SW480 (cell line): Measurements from ENCODE around the gene PSEN1.
A peak's percentile ranks its signal among the peaks of the same experiment; 100 is the strongest.
"Not testable (repeated sequence)": the region's sequence is repeated elsewhere in the genome, so short reads cannot be mapped to it uniquely, and the experiment has no call there.

ENCODE experiments used
- DNase-seq: peaks from one replicate; pipeline ENCODE4 v3.0.0-alpha.2; 2016; ENCODE audit warnings: low spot score

Gene PSEN1

GRCh38 chr14:73166399-73166798 is 30.1 kb downstream of the PSEN1 start:
- DNase-seq: no peak

DNA sequence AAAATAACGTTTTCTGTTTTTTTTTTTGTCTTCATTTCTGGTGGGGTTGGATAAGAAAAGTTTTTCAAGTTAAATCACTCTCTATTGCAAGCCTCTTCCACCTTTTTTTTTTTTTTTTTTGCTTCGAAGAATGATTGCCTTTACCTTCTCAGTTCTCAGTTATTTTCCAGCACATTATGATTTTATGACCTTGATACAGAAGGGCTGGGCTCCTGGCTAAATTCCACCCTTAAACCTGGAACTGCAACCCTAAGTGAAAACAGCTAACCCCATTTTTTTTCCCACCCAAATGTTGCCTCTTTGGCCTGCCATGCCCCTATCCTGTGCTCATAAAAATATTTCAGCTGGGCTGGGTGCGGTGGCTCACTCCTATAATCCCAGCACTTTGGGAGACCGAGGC is 31.4 kb downstream of the PSEN1 start:
- DNase-seq: no peak

- no peak for DNase-seq
These were observed 32.0 kb downstream of the PSEN1 start for GRCh38 chr14:73168274-73168673.

GRCh38 chr14:73168691-73169090 is 32.4 kb downstream of the PSEN1 start:
- DNase-seq: no peak

DNA sequence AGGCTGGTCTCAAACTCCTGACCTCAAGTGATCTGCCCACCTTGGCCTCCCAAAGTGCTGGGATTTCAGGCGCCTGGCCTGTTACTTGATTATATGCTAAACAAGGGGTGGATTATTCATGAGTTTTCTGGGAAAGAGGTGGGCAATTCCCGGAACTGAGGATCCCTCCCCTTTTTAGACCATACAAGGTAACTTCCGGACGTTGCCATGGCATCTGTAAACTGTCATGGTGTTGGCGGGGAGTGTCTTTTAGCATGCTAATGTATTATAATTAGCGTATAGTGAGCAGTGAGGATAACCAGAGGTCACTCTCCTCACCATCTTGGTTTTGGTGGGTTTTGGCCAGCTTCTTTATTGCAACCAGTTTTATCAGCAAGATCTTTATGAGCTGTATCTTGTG is 33.5 kb downstream of the PSEN1 start:
- DNase-seq: not testable (repeated sequence)

DNA sequence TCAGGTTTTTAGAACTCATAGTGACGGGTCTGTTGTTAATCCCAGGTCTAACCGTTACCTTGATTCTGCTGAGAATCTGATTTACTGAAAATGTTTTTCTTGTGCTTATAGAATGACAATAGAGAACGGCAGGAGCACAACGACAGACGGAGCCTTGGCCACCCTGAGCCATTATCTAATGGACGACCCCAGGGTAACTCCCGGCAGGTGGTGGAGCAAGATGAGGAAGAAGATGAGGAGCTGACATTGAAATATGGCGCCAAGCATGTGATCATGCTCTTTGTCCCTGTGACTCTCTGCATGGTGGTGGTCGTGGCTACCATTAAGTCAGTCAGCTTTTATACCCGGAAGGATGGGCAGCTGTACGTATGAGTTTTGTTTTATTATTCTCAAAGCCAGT is 34.4 kb downstream of the PSEN1 start:
- no peak for DNase-seq

DNA sequence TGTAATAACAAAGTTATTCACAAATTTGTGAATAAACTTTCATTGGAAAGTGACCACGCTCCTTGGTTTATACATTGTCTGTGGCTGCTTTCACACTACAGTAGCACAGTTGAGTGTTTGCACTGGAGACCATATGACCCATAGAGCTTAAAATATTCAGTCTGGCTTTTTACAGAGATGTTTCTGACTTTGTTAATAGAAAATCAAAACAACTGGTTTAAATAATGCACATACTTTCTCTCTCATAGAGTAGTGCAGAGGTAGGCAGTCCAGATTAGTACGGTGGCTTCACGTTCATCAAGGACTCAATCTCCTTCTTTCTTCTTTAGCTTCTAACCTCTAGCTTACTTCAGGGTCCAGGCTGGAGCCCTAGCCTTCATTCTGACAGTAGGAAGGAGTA is 36.2 kb downstream of the PSEN1 start:
- no peak for DNase-seq

DNA sequence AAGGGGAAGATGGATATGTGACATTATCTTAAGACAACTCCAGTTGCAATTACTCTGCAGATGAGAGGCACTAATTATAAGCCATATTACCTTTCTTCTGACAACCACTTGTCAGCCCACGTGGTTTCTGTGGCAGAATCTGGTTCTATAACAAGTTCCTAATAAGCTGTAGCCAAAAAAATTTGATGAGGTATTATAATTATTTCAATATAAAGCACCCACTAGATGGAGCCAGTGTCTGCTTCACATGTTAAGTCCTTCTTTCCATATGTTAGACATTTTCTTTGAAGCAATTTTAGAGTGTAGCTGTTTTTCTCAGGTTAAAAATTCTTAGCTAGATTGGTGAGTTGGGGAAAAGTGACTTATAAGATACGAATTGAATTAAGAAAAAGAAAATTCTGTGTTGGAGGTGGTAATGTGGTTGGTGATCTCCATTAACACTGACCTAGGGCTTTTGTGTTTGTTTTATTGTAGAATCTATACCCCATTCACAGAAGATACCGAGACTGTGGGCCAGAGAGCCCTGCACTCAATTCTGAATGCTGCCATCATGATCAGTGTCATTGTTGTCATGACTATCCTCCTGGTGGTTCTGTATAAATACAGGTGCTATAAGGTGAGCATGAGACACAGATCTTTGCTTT is 36.9 kb downstream of the PSEN1 start:
- DNase-seq: peak; percentile 59

- no peak for DNase-seq
These were observed 40.4 kb downstream of the PSEN1 start for GRCh38 chr14:73176685-73177084.

DNA sequence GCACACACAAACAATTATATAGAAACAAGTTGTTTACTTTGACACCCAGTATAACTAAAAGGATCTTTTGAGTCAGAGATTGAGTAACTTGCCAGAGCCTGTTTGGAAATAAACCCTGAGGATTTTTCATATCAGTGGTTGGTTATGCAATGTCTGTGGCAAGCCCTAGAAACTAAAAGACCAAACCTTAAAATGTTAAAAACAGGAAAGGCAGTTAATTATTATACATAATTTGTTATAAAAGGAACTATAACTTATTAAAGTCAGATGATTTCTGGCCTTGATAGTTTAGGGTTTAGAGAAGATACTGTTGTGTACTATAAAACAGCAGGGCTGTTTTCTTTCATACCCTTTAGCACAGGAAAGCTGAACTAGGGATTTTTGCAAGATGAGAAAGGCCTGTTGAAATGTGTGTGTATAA is 44.1 kb downstream of the PSEN1 start:
- DNase-seq: no peak

DNA sequence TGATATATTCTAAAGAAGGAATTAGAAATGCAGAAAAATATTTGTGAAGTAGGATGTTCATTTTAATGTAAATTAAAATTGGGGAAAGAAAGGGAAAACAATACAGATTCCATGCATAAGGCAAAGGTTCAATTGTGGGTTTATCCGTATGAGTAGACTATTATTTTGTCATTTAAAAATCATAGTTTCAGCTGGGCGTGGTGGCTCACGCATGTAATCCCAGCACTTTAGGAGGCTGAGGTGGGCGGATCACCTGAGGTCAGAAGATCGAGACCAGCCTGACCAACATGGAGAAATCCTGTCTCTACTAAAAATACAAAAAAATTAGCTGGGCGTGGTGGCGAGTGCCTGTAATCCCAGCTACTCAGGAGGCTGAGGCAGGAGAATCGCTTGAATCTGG is 44.7 kb downstream of the PSEN1 start:
- DNase-seq: not testable (repeated sequence)

GRCh38 chr14:73188501-73188911 is 52.2 kb downstream of the PSEN1 start:
- DNase-seq: no peak

DNA sequence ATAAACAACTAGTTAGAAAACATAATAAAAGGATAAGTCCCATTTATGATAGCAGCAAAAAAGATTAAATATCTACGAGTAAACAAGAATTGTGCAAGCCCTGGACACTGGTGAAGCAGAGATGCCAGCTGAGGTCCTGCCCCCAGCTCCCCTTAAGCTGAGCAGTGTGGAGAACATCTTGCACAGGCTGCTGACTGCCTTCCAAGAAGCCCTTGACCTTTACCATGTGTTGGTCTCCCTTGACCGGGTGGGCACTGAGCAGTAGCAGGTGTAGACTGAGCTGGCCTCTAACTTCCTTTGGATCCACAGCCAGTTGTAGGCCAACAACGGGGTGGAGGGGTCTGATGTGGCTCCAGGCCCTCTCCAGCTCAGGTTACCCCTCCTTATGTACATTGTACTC is 53.3 kb downstream of the PSEN1 start:
- no peak for DNase-seq

- no peak for DNase-seq
These were observed 55.1 kb downstream of the PSEN1 start for GRCh38 chr14:73191441-73191840.

DNA sequence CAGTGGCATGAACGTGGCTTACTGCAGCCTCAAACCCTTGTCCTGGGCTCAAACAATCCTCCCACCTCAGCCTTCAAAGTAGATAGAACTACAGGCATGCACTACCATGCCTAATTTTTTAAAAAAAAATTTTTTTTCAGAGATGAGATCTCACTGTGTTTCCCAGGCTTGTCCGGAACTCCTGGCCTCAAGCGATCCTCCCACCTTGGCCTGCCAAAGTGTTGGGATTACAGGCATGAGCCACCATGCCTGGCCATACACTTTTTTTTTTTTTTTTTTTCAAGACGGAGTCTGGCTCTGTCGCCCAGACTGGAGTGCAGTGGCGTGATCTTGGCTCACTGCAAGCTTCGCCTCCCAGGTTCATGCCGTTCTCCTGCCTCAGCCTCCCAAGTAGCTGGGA is 58.0 kb downstream of the PSEN1 start:
- DNase-seq: not testable (repeated sequence)

DNA sequence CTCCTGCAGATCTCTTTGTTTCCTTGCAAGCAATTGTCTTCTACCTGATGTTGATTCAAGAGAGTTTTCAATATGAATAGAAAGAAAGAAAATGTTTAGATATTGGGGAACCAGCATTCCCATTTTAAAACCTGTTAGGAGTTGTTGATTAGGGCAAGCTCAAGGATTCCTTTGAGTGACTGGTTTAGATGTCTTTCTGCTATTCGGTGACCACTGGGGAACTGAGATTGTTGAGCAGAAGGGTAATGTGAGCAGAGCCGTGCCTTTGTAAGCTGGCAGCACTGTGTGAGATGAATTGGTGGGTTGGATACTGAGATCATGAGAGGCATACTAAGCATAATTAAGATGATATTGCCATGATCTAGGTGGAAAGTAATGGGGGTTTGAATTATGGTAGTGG is 61.9 kb downstream of the PSEN1 start:
- DNase-seq: no peak

DNA sequence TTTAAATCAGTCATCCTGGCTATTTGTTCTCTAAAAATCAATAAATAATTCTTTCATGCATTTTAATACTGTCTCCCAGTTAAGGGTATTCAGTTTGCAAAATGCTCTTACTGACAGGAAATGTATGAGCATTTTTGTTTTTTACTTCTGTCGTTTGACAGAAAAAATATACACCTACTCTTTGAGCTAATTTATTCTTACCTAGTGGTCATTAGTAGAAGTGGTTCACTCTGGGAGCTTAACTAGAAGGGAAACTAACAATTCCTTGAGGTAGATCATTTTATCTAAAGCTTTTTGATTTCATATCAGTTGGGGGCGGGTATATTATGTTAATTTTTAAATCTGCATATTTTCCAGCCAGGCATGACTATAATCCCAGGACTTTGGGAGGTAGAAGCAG is 67.2 kb downstream of the PSEN1 start:
- no peak for DNase-seq

- no peak for DNase-seq
These were observed 71.3 kb downstream of the PSEN1 start for GRCh38 chr14:73207615-73208014.

GRCh38 chr14:73208390-73208789 is 72.1 kb downstream of the PSEN1 start:
- DNase-seq: no peak

DNA sequence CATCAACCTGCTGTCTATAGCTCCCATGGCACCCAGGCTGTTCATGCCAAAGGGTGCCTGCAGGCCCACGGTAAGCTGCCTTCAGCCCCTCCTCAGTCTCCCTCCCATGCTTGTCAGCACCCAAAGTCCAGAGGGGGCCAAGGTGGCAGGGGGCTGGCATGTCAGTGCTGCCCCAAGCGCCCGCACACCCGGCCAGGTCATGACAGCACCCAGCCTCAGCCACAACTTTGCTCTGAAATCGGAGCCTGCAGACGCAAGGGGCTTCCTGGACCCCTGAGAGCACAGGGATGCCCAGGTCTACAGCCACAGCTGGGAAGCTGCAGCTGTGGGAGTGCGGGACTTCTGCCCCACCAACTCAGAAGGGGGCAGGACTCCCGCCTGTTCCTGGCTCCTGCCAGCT is 72.5 kb downstream of the PSEN1 start:
- no peak for DNase-seq

DNA sequence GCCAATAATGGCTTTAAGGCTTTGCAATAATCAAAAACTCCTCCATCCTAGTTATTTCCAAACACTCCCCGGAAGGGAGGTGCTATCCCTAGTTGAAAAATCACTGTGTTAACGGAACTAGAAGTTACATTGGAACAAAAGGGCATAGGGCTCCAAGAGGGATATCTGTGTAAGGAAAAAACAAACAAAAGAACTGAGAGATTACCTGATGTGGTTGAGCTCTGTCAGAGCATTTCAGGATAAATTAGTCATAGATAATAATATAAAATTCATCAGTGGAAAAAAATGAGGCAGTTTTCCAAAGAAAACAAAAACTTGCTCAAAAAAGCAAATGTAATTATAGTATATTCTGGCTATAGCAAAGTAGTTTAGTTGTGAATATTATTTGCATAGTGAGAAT is 73.6 kb downstream of the PSEN1 start:
- no peak for DNase-seq

DNA sequence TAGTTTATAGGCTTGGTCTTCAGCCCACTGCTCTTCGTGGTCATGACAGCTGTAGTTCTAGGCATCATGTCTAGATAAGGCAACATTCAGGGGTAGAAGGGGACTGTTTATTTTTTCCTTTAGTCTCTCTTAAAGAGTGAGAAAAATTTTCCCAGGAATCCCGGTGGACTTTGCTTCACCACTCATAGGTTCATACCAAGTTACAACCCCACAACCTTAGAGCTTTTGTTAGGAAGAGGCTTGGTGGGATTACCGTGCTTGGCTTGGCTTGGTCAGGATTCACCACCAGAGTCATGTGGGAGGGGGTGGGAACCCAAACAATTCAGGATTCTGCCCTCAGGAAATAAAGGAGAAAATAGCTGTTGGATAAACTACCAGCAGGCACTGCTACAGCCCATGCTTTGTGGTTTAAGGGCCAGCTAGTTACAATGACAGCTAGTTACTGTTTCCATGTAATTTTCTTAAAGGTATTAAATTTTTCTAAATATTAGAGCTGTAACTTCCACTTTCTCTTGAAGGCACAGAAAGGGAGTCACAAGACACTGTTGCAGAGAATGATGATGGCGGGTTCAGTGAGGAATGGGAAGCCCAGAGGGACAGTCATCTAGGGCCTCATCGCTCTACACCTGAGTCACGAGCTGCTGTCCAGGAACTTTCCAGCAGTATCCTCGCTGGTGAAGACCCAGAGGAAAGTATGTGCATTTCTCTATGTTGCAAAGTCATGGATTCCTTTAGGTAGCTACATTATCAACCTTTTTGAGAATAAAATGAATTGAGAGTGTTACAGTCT is 75.1 kb downstream of the PSEN1 start:
- no peak for DNase-seq

DNA sequence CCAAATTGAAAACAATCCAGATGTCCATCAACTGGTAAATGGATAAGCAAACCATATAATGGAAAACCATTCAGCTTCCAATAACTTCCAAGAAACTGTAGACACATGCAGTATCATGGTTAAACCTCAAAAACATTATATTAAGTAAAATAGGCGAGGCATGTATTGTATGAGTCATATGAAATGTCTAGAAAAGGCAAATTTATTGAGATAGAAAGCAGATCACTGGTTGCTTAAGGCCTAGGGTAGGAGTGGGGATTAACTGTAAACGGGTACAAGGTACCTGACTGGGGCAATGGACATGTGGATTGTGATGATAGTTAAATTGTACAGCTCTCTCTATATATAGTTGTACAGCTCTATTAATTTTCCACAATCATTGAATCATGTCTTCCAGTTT is 79.7 kb downstream of the PSEN1 start:
- DNase-seq: no peak

- DNase-seq: no peak
These were observed 81.1 kb downstream of the PSEN1 start for GRCh38 chr14:73217411-73217810.
